ENCODE results near the gene KDF1. TPM values are rescaled to one million over a fixed set of nuclear protein-coding genes. Genes with fewer than 3 reads are reported as not detected.

KDF1 gene
- total and polyA plus RNA-seq, 2 of the 13 experiments (the other 11 are each of a cell fraction or from before 2014, with no cell fraction given) = 1.9 to 4.9 TPM

DNA sequence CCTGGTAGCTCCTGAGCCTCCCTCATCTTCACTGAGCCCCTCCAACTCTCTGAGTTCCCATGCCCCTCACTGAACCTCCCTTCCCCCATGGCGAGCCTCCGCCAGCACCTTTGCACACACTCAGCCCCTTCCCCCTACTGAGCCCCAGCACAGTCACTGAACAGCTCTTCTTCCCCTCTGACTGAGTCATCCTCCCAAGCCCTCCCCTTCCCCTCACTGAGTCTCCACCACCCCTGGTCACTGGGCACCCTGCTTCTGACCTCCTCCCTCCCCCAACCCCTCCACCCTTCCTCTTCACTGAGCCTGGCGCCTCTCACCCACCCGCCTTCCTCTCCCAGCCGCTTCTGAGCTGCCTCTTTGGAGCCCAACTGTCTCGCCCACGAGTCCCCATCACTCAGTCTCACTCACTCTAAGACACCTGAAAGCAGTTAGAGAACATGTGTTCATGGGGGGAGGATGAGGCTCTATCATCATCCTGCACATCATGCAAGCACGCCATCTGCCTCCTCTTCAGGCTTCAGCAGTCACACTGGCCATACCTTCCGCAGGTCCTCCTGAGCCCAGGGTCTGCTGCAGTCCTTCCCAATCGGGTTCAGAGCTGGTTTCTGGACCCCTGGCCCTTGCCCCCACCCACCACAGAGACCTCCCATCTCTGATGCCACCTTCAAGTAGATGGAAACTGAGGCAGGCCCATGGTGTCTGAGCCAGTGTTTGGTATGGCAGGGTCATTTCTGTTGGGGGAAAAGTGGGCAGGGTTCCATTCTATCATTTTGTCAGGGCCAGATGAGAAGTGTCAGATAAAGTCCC lies 31.2 kb upstream of the KDF1 start (continued):
- TF ChIP-seq, protein P1, sequence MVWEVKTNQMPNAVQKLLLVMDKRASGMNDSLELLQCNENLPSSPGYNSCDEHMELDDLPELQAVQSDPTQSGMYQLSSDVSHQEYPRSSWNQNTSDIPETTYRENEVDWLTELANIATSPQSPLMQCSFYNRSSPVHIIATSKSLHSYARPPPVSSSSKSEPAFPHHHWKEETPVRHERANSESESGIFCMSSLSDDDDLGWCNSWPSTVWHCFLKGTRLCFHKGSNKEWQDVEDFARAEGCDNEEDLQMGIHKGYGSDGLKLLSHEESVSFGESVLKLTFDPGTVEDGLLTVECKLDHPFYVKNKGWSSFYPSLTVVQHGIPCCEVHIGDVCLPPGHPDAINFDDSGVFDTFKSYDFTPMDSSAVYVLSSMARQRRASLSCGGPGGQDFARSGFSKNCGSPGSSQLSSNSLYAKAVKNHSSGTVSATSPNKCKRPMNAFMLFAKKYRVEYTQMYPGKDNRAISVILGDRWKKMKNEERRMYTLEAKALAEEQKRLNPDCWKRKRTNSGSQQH (CRISPR knock-in tag; IDR thresholded peaks at IDR 0.05; ENCODE audit: low read depth) = peak; percentile 90
- no peak; the same call in 1 of the 2 replicates for TF ChIP-seq NKX3-1 (CRISPR knock-in tag; IDR thresholded peaks at IDR 0.05)
- peak; percentile 88 for TF ChIP-seq RXRA (CRISPR knock-in tag; IDR thresholded peaks at IDR 0.05)
- TF ChIP-seq GATAD1 (CRISPR knock-in tag; IDR thresholded peaks at IDR 0.05) = peak; percentile 66; the same call in 1 of the 2 replicates
- TF ChIP-seq MEIS1 (CRISPR knock-in tag; IDR thresholded peaks at IDR 0.05; ENCODE audit: borderline replicate concordance) = peak; percentile 80; the same call in 1 of the 2 replicates
- no peak for TF ChIP-seq ZNF577 (CRISPR knock-in tag; IDR thresholded peaks at IDR 0.05; ENCODE audit: borderline replicate concordance, low read depth)
- TF ChIP-seq, protein P2, sequence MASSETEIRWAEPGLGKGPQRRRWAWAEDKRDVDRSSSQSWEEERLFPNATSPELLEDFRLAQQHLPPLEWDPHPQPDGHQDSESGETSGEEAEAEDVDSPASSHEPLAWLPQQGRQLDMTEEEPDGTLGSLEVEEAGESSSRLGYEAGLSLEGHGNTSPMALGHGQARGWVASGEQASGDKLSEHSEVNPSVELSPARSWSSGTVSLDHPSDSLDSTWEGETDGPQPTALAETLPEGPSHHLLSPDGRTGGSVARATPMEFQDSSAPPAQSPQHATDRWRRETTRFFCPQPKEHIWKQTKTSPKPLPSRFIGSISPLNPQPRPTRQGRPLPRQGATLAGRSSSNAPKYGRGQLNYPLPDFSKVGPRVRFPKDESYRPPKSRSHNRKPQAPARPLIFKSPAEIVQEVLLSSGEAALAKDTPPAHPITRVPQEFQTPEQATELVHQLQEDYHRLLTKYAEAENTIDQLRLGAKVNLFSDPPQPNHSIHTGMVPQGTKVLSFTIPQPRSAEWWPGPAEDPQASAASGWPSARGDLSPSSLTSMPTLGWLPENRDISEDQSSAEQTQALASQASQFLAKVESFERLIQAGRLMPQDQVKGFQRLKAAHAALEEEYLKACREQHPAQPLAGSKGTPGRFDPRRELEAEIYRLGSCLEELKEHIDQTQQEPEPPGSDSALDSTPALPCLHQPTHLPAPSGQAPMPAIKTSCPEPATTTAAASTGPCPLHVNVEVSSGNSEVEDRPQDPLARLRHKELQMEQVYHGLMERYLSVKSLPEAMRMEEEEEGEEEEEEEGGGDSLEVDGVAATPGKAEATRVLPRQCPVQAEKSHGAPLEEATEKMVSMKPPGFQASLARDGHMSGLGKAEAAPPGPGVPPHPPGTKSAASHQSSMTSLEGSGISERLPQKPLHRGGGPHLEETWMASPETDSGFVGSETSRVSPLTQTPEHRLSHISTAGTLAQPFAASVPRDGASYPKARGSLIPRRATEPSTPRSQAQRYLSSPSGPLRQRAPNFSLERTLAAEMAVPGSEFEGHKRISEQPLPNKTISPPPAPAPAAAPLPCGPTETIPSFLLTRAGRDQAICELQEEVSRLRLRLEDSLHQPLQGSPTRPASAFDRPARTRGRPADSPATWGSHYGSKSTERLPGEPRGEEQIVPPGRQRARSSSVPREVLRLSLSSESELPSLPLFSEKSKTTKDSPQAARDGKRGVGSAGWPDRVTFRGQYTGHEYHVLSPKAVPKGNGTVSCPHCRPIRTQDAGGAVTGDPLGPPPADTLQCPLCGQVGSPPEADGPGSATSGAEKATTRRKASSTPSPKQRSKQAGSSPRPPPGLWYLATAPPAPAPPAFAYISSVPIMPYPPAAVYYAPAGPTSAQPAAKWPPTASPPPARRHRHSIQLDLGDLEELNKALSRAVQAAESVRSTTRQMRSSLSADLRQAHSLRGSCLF (CRISPR knock-in tag; IDR thresholded peaks at IDR 0.05; ENCODE audit: borderline replicate concordance) = no peak
- peak; percentile 45; the same call in 1 of the 2 replicates for TF ChIP-seq HNRNPL (IDR thresholded peaks at IDR 0.05; ENCODE audit: low read depth, low read length)
- TF ChIP-seq ZNF326 (CRISPR knock-in tag; IDR thresholded peaks at IDR 0.05; ENCODE audit: borderline replicate concordance) = no peak
- TF ChIP-seq PRPF4 (IDR thresholded peaks at IDR 0.05; ENCODE audit: low read depth, low read length, poor library complexity, severe bottlenecking) = peak; percentile 94
- TF ChIP-seq KLF15 (CRISPR knock-in tag; IDR thresholded peaks at IDR 0.05; ENCODE audit: borderline replicate concordance) = no peak
- TF ChIP-seq, protein P3, sequence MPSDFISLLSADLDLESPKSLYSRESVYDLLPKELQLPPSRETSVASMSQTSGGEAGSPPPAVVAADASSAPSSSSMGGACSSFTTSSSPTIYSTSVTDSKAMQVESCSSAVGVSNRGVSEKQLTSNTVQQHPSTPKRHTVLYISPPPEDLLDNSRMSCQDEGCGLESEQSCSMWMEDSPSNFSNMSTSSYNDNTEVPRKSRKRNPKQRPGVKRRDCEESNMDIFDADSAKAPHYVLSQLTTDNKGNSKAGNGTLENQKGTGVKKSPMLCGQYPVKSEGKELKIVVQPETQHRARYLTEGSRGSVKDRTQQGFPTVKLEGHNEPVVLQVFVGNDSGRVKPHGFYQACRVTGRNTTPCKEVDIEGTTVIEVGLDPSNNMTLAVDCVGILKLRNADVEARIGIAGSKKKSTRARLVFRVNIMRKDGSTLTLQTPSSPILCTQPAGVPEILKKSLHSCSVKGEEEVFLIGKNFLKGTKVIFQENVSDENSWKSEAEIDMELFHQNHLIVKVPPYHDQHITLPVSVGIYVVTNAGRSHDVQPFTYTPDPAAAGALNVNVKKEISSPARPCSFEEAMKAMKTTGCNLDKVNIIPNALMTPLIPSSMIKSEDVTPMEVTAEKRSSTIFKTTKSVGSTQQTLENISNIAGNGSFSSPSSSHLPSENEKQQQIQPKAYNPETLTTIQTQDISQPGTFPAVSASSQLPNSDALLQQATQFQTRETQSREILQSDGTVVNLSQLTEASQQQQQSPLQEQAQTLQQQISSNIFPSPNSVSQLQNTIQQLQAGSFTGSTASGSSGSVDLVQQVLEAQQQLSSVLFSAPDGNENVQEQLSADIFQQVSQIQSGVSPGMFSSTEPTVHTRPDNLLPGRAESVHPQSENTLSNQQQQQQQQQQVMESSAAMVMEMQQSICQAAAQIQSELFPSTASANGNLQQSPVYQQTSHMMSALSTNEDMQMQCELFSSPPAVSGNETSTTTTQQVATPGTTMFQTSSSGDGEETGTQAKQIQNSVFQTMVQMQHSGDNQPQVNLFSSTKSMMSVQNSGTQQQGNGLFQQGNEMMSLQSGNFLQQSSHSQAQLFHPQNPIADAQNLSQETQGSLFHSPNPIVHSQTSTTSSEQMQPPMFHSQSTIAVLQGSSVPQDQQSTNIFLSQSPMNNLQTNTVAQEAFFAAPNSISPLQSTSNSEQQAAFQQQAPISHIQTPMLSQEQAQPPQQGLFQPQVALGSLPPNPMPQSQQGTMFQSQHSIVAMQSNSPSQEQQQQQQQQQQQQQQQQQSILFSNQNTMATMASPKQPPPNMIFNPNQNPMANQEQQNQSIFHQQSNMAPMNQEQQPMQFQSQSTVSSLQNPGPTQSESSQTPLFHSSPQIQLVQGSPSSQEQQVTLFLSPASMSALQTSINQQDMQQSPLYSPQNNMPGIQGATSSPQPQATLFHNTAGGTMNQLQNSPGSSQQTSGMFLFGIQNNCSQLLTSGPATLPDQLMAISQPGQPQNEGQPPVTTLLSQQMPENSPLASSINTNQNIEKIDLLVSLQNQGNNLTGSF (CRISPR knock-in tag; IDR thresholded peaks at IDR 0.05) = no peak
- TF ChIP-seq NFKB2 (CRISPR knock-in tag; IDR thresholded peaks at IDR 0.05; ENCODE audit: borderline replicate concordance) = peak; percentile 57; the same call in 1 of the 2 replicates
